Ovary (tissue), 3 donors: ENCODE results near the gene SCGB3A2.

ENCODE experiments used
- EP300 ChIP-seq: sonication (generic); formaldehyde crosslinking; IDR thresholded peaks from one replicate; pipeline ENCODE4 v1.6.1; 2017; ENCODE audit warnings: antibody characterized with exemption
- POLR2A ChIP-seq: fragments of 450-650 bp; IDR thresholded peaks from one replicate; pipeline ENCODE4 v1.6.1; 2017; ENCODE audit warnings: antibody characterized with exemption, mild to moderate bottlenecking, moderate library complexity
- TF ChIP-seq, protein P1 (sequence below), 3 donors: fragments of 450-650 bp in 2 of 3; fragments of 200-600 bp in 1 of 3; IDR thresholded peaks; one replicate each; pipeline versions ENCODE4 v1.5.1 to v1.8.0; 2016 to 2022; ENCODE audit warnings: antibody characterized with exemption in 3 of 3, mild to moderate bottlenecking in 1 of 3
- donor health status: DM: no; HTN: no; CAD: no.

DNA sequence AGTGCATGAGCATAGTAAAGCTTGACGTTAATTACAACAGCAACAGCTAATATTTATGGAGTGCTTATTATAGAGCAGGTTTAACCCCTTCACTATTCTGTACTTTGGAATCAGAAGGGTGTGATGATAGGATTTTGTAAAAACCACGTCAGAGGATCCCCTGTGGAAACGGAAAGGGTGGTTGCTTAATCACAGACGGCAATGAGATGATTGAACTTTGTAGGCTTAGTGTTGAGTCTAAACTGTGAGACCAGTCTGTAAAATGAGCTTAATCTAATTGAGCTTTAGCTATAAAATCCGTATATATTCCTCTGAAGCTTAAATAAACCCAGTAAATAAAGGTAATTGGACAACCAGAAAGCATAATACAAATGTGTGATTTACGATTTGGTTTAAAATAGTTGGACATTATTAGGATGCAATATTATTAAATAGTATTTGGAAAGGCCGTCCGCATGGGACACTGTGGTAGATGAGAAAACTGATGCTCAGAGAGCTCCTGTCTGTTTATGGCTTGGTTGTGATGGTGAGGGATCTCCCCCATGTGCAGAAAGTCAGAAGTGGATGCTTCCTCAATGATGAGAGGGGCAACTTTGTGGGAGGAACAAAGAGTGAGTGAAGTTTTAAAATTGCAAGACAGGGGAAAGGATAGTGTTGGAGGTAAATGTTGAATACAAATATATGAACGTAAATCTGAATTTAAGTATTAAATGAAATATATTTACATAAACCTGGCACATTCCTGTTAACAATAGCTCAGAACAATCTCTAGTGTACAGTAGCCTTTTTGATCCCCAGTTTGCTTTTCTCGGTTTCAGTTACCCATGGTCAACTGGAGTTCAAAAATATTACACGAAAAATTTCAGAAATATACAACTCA lies 23.4 kb upstream of the SCGB3A2 start:
- TF ChIP-seq, protein P1, sequence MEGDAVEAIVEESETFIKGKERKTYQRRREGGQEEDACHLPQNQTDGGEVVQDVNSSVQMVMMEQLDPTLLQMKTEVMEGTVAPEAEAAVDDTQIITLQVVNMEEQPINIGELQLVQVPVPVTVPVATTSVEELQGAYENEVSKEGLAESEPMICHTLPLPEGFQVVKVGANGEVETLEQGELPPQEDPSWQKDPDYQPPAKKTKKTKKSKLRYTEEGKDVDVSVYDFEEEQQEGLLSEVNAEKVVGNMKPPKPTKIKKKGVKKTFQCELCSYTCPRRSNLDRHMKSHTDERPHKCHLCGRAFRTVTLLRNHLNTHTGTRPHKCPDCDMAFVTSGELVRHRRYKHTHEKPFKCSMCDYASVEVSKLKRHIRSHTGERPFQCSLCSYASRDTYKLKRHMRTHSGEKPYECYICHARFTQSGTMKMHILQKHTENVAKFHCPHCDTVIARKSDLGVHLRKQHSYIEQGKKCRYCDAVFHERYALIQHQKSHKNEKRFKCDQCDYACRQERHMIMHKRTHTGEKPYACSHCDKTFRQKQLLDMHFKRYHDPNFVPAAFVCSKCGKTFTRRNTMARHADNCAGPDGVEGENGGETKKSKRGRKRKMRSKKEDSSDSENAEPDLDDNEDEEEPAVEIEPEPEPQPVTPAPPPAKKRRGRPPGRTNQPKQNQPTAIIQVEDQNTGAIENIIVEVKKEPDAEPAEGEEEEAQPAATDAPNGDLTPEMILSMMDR (IDR thresholded peaks at IDR 0.05) = no peak
- TF ChIP-seq EP300 = no peak
- no peak for TF ChIP-seq POLR2A
